Esophagus squamous epithelium (tissue), 4 donors: ENCODE measurements around the gene CCDC33.

Source experiments
- POLR2A ChIP-seq, 4 donors: fragments of 450-650 bp; IDR thresholded peaks; one replicate each; pipeline ENCODE4 v1.6.1; 2017; ENCODE audit warnings: antibody characterized with exemption in 4 of 4, mild to moderate bottlenecking in 4 of 4, moderate library complexity in 3 of 4
- TF ChIP-seq, protein P1 (sequence below), 6 experiments: fragments of 450-650 bp in 4 of 6; fragments of 200-600 bp in 2 of 6; sonication (generic) in 2 of 6; IDR thresholded peaks; one replicate each; pipeline ENCODE4 v1.5.1; 2016 to 2019; ENCODE audit warnings: antibody characterized with exemption in 6 of 6, mild to moderate bottlenecking in 4 of 6, moderate library complexity in 4 of 6

DNA sequence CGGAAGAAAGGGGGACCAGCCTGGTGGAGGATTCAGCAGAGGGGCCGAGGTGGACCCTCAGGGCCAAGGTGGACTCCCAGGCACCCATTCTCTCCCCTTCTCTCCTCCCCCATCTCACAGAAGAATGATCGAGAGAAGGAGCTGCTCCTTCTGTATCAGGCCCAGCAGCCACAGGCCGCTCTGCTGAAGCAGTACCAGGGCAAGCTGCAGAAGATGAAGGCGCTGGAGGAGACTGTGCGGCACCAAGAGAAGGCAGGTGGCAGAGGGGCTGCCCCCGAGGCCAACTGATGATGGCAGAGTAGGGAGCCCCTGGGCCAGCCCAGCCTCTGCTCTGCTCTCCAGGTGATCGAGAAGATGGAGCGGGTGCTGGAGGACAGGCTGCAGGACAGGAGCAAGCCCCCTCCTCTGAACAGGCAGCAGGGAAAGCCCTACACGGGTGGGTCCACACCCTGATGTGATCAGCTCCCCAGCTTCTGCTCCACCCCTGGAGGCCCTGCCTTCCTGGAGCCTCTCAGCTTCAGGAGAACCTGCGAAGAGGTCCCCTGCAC lies 94.8 kb downstream of the CCDC33 start:
- TF ChIP-seq, protein P1, sequence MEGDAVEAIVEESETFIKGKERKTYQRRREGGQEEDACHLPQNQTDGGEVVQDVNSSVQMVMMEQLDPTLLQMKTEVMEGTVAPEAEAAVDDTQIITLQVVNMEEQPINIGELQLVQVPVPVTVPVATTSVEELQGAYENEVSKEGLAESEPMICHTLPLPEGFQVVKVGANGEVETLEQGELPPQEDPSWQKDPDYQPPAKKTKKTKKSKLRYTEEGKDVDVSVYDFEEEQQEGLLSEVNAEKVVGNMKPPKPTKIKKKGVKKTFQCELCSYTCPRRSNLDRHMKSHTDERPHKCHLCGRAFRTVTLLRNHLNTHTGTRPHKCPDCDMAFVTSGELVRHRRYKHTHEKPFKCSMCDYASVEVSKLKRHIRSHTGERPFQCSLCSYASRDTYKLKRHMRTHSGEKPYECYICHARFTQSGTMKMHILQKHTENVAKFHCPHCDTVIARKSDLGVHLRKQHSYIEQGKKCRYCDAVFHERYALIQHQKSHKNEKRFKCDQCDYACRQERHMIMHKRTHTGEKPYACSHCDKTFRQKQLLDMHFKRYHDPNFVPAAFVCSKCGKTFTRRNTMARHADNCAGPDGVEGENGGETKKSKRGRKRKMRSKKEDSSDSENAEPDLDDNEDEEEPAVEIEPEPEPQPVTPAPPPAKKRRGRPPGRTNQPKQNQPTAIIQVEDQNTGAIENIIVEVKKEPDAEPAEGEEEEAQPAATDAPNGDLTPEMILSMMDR (IDR thresholded peaks at IDR 0.05): no peak
- TF ChIP-seq POLR2A (IDR thresholded peaks at IDR 0.05): no peak
